ENCODE results near the gene KMT2E.

Gene KMT2E

DNA sequence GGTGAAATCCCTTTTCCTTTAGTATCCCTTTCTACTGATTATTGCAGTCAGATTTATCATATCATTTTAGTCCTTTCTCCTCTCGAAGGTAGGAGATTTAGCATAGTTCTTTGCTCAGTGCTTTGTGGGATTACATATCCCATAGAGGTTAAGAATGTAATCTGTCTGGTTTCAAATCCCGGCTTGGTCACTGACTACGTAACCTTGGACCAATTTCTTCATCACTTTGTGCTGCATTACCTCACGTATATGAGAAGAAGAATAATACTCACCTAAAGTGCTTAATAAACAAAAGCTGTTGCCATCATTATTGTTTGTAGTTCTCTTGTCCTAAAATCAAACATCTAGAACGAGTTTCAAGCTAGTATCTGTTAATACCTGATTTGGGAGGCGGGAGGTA, 74.0 kb downstream of the KMT2E start:
- DNase-seq (ENCODE audit: low read depth): no peak

- no peak for DNase-seq (ENCODE audit: low read depth)
These were observed 74.5 kb downstream of the KMT2E start for GRCh38 chr7:105088456-105088855.

- no peak for DNase-seq (ENCODE audit: low read depth)
These were observed 81.0 kb downstream of the KMT2E start for GRCh38 chr7:105094966-105095365.

DNA sequence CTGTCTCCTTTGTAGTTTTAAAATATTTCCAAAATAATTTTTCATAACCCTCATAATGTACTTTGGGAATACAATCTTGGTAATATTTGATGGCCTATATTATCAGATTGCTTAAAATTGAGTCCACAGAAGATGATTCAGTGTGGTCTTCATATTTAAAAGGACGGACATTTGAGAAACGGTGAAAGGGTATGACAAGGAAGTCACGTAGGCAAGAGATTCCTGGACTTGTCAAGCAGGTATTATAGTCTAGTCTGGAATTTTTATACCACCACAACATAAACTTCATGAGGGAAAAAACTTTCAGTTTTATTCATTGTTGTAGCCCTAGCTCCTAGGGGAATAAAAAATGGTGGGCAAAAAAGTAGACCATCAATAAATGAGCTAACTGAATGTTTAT, 82.3 kb downstream of the KMT2E start:
- no peak for DNase-seq (ENCODE audit: low read depth)

GRCh38 chr7:105097619-105098018, 83.6 kb downstream of the KMT2E start:
- no peak for DNase-seq (ENCODE audit: low read depth)

- DNase-seq (ENCODE audit: low read depth): no peak
These were observed 85.0 kb downstream of the KMT2E start for GRCh38 chr7:105098863-105099515.

- no peak for DNase-seq (ENCODE audit: low read depth)
These were observed 87.9 kb downstream of the KMT2E start for GRCh38 chr7:105101864-105102263.

DNA sequence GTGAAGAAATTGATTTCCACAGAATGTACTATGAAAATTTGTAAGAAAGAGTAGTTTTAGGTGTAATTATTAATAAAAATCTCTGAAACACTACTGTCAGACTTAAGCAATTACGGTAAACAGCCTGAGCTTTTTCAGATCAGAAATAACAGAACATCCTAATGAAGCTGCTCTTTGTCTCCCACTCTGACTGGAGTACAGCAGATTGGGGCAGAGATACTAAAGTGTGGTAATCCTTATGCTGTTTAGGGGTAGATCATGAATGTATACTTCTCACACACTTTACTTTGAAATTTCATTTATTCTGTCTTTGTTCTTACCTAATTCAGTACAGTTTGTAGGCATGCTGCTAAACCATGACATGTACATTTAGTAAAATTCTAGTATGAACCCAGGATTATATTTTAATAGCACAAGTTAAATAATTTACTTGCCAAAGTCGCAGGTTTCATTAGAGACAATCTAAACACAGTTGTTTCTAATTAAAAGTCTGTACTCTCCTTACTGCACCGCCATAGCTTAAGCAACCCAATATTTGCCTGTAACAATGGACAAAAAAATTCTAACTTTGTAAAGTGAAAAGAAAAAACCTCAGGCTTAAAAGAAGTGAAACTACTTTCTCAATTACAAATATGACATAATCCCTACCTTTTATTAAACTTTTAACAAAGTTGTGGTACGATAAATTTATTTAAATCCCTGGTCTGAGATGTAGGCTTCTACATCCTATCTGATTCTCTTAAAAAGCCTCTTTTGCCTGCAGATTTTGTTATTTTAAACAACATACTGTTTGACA, 88.8 kb downstream of the KMT2E start:
- DNase-seq (ENCODE audit: low read depth): no peak

- no peak for DNase-seq (ENCODE audit: low read depth)
These were observed 91.6 kb downstream of the KMT2E start for GRCh38 chr7:105105579-105105978.

- DNase-seq (ENCODE audit: low read depth): no peak
These were observed 92.5 kb downstream of the KMT2E start for GRCh38 chr7:105106473-105106872.

DNA sequence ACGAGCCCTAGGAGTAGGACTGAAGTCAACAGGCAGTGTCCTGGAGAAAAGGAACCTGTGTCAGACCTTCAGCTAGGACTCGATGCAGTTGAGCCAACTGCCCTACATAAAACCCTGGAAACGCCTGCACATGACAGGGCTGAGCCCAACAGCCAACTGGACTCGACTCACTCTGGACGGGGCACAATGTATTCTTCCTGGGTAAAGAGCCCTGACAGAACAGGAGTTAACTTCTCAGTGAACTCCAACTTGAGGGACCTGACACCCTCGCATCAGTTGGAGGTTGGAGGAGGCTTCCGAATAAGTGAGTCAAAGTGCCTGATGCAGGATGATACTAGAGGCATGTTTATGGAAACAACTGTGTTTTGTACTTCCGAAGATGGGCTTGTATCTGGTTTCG, 93.5 kb downstream of the KMT2E start:
- no peak for DNase-seq (ENCODE audit: low read depth)

- DNase-seq (ENCODE audit: low read depth): no peak
These were observed 98.7 kb downstream of the KMT2E start for GRCh38 chr7:105112440-105113418.

DNA sequence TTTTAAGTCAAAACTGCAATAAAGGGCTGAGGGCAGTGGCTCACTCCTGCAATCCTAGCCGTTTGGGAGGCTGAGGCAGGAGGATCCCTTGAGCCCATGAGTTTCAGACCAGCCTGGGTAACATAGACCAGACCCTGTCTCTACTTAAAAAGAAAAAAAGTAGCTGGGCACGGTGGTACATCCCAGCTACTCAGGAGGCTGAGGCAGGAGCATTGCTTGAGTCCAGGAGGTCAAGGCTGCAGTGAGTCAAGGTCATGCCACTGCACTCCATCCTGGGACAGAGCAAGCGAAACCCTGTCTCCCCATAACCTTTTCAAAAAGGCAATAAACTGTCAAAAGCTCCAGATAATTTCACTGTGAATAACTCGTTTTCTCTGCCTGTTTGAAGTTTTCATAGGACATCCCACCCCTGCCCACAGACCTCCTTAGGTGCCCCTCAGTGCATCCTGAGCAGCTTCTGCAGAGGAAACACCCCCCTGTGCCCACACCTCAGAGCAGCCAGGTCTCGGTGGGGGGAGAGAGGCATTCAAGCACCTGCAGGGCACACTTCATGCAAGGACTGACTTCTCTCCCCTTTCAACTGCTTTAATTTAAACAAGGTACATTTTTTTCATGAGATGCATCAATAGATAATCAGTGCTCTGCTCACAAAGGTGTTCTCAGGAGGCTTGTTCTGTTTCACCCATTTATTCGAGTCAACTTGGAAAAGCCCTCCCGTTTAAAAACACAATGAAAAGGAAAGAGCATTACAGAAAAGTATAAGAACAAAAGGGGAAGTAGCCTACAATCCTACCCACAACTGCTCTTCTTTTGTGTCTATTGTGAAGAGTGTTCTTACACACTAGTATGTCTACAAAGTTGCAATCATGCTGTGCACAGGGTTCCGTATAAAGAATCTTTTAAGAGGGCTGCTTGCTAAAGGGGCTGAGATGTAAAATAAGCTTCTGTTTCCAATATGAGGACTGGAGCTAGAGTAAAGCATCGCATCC, 104.9 kb downstream of the KMT2E start:
- no peak for DNase-seq (ENCODE audit: low read depth)

GRCh38 chr7:105122619-105123018, 108.6 kb downstream of the KMT2E start:
- no peak for DNase-seq (ENCODE audit: low read depth)

GRCh38 chr7:105125745-105126144, 111.7 kb downstream of the KMT2E start:
- no peak for DNase-seq (ENCODE audit: low read depth)

- DNase-seq (ENCODE audit: low read depth): no peak
These were observed 112.5 kb downstream of the KMT2E start for GRCh38 chr7:105126436-105126975.

DNA sequence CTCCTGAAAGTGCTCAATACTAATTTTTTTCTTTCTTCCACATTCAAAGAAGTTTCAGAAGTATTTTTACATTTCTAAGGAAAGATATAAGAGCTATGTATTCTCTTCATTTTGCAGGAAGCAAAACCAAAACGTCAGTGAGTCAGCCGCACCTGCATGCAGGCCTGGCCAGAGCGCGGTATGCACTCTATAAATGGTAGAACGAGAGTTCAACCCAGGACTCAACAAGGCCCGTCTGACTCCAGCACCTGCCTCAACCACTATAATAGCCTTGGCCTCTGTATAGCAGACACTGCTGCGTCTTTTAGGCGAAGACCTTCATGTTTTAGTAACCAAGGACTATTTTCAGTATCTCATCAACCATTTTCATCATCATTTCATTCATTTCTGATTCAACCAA, 113.2 kb downstream of the KMT2E start:
- DNase-seq (ENCODE audit: low read depth): no peak

DNA sequence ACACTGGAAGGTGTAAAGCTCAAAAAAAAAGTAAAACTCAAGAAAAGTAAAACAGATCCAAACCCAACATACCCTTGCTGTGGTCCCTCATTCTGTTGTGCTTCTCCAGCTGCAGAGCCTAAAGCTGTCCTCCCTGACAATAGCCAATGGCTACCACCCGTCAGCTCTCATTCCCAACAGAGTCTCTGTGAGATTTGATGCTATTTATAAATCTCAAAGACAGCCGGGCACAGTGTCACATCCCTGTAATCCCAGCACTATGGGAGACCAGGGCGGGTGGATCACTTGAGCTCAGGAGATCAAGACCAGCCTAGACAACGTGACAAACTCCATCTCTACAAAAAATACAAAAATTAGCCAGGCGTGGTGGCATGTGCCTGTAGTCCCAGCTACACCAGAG, 116.0 kb downstream of the KMT2E start:
- no peak for DNase-seq (ENCODE audit: low read depth)

GRCh38 chr7:105130580-105130979, 116.6 kb downstream of the KMT2E start:
- DNase-seq (ENCODE audit: low read depth): no peak

- no peak for DNase-seq (ENCODE audit: low read depth)
These were observed 117.1 kb downstream of the KMT2E start for GRCh38 chr7:105131033-105131656.

DNA sequence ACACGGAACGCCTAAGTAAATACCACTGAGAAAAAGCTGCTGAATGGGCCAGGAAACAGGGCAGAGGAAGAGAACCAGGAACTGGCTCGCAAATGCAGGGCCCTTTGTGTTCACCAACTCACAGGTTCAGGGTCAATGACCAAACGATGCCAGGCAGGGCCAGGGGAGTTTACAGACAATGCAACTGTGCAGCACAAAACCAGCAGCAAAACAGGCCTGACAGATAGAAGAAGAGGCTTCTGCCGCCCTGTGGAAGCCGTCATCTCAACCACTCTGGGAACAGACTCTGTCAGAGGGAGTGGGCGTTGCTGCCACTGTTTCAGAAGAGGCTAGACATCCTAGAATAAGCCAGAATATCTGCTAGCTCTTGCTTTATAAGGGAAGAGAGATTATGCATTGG, 117.9 kb downstream of the KMT2E start:
- DNase-seq (ENCODE audit: low read depth): no peak
